LNCaP clone FGC (cell line): Measurements from ENCODE around the gene KRTAP10-6.
"Not testable (repeated sequence)": the region's sequence is repeated elsewhere in the genome, so short reads cannot be mapped to it uniquely, and the experiment has no call there.

Experiments used
- DNase-seq: peaks from one replicate; pipeline ENCODE4 v3.0.0-alpha.2; 2011; ENCODE audit warnings: low read depth
- H3K4me3 ChIP-seq: 2 replicates; pipeline ENCODE4 v1.5.1; 2011; ENCODE audit warnings: mild to moderate bottlenecking, low read depth, low read length, control low read depth
- CTCF ChIP-seq: IDR thresholded peaks from 2 replicates; pipeline ENCODE4 v1.5.1; 2012; ENCODE audit warnings: mild to moderate bottlenecking; ENCODE audit not compliant: control insufficient read depth, insufficient read depth; ENCODE audit errors: extremely low read depth

Gene KRTAP10-6

DNA sequence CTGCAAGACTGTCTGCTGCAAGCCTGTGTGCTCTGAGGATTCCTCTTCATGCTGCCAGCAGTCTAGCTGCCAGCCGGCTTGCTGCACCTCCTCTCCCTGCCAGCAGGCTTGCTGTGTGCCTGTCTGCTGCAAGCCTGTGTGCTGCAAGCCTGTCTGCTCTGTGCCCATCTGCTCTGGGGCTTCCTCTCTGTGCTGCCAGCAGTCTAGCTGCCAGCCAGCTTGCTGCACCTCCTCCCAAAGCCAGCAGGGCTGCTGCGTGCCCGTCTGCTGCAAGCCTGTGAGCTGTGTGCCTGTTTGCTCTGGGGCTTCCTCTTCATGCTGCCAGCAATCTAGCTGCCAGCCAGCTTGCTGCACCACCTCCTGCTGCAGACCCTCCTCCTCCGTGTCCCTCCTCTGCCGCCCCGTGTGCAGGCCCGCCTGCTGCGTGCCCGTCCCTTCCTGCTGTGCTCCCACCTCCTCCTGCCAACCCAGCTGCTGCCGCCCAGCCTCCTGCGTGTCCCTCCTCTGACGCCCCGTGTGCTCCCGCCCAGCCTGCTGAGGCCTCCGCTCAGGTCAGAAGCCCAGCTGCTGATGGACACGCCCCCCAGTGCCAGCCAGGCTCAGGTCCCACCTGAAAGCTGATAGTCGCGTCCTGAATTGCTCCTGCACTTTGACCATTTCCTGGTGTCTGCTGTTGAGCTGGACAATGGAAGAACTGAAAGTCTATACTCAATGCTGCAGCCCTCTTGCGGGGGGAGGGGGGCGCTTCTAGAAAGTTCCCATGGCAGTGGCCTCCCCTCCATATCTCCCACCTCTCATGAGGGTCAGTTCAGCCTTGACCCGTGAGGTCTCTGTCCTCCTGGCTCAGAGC, 17.6 kb downstream of the KRTAP10-6 start:
- no peak for DNase-seq
- no peak for TF ChIP-seq CTCF
- H3K4me3 ChIP-seq, result no peak overlapping the region

DNA sequence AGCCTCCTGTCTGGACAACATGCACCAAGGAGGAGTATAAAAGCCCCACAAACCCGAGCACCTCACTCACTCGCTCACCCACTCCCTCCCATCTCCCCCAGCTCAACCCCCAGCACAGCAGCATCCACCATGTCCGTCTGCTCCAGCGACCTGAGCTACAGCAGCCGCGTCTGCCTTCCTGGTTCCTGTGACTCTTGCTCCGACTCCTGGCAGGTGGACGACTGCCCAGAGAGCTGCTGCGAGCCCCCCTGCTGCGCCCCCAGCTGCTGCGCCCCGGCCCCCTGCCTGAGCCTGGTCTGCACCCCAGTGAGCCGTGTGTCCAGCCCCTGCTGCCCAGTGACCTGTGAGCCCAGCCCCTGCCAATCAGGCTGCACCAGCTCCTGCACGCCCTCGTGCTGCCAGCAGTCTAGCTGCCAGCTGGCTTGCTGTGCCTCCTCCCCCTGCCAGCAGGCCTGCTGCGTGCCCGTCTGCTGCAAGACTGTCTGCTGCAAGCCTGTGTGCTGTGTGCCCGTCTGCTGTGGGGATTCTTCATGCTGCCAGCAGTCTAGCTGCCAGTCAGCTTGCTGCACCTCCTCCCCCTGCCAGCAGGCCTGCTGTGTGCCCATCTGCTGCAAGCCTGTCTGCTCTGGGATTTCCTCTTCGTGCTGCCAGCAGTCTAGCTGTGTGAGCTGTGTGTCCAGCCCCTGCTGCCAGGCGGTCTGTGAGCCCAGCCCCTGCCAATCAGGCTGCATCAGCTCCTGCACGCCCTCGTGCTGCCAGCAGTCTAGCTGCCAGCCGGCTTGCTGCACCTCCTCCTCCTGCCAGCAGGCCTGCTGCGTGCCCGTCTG, 18.5 kb downstream of the KRTAP10-6 start, which contains the start of gene KRTAP10-4:
TSS of gene KRTAP10-4 (plus strand) at position 100 of the 827 bp plus-strand sequence. CDS start at position 130, 30 bp downstream.
- not testable (repeated sequence) for DNase-seq, H3K4me3 ChIP-seq

DNA sequence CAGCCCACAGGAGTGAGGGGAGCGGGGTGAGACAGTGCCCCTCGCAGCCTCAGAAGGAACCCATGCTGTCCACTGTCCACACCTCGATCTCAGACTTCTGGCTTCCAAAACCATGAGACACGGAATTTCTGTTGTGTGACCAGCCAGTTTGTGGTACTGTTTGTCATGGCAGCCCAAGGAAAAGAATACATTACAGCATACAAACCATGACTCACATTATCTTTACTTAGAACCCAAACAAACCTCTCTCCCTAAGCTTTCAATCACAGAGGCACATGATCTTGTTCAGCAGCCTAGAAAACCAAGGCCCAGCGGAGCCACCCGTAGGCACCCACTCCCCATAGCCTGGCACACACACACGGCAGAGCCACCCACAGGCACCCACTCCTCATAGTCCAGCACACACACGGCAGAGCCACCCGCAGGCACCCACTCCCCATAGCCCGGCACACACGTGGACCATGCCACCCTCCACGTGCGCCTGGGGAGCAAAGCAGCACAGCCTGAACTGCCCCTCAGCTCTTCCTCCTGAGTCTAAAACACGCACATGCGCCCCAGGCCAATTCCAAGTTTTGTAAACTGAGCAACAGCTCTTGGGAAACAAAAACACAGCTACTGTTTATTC, 19.2 kb downstream of the KRTAP10-6 start:
- no peak overlapping the region for H3K4me3 ChIP-seq
- no peak for TF ChIP-seq CTCF
- no peak for DNase-seq

DNA sequence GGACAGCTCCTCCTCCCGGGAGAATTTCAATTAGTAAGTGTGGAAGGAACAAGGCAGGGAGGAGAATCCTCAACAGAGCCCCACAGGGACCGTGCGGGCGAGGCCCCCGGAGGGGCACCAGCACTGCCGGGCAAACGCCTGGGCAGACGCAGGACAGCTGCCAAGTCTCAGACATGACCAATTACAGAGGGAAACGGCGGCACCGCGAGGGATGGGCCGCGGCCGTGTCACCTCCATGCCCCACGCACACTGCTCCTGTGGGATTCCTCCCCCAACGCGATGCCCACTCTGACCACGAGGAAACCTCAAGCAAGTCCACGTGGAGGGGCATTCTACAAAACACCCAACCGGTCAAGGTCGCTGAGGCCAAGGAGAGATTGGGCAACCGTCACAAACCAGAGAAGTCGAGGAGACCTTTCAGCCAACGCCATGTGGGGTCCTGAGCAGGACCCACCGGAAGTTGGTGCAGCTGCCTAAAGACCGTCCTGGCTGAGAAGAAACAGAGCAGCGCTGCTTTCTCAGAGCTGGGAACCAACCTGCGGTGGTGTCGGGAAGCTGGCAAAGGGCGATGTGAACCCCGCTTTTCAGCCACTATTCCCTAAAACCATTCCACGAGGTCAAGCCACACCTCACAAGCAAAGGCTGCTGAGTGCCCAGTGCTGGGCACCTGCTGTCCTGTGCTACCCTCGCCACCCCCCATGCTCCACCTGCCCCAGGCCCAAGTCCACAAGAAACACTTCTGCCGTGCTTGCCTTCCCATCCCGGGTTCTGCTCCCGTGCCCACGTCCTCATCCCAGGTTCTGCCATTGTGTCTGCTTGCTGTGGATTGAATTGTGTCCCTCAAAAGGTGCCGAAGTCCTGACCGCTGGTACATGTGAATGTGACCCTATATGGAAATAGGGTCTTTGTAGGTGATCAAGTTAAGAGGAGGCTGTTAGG, 20.2 kb downstream of the KRTAP10-6 start:
- H3K4me3 ChIP-seq, result no peak overlapping the region
- no peak for TF ChIP-seq CTCF
- DNase-seq, result no peak

- H3K4me3 ChIP-seq, result no peak overlapping the region
- TF ChIP-seq CTCF, result no peak
- DNase-seq, result no peak
Observed at GRCh38 chr21:44571296-44571695, 21.0 kb downstream of the KRTAP10-6 start.

DNA sequence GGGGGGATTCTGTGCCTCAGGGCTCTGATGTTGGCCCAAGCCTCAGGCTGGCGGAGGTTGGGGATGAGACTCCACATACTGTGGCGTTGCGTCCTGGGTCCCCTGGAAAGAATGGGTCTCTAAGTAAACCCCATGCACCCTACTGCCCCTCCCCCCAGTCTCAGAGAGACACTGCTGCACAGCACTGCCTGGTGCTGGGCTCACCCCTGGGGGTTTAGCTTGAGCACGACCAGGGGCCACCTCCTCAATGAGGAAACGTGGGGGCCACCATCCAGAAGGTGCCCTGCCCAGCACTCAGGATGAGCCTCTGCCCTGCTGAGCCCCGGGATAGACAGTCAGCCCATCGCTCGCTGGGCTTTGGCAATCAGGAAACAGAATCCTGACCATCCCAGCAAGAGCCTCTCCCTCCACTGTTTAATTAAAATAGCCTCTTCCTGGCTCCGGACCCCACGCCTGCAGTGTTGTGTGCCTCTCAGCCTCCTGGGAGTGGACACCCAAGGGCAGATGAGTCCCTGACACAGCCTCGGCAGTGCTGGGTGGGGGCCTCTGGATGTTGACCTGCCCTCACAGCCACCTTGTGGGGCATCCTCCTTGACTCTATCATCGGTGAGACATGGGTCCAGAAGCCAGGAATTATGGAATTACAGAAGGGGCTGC, 22.3 kb downstream of the KRTAP10-6 start:
- H3K4me3 ChIP-seq, result no peak overlapping the region
- no peak for DNase-seq
- no peak for TF ChIP-seq CTCF
